Measurements from ENCODE around the gene LYSMD2. TPM values are rescaled to one million over a fixed set of nuclear protein-coding genes. Genes with fewer than 3 reads are reported as not detected.
A peak's percentile ranks its signal among the peaks of the same experiment; 100 is the strongest.

Gene LYSMD2
- polyA plus RNA-seq, 1 donor from 2014 or later = 8.3 TPM

DNA sequence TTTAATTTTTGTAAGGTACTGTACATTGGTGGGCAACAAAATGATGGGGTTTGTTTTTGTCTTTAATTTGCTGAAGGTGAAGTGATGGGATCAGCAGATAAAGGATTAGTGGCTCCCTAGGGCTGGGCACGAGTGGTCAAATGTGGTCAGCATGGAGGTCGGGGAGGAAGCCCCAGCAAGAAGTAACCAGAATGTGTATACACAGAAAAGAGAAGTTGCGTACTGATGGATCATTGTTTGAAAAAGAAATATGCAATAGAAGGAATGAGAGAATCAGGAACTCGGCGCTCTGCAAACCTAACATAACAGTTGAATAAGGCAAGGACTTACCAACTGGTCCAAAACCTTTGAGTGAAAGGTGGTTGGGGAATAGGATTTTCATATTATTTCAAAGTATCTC is 15.4 kb upstream of the LYSMD2 start:
- TF ChIP-seq EZH2 (IDR thresholded peaks at IDR 0.05; ENCODE audit: borderline replicate concordance, insufficient read depth, low read length, poor library complexity, severe bottlenecking) (no peak), REST (IDR thresholded peaks at IDR 0.05; ENCODE audit: borderline replicate concordance) (no peak), RAD21 (conservative IDR thresholded peaks at IDR 0.05) (no peak), SMC3 (conservative IDR thresholded peaks at IDR 0.05; ENCODE audit: poor library complexity) (no peak), TAF1 (IDR thresholded peaks at IDR 0.05; ENCODE audit: low read depth) (no peak), POLR2AphosphoS5 (IDR thresholded peaks at IDR 0.05) (no peak), MXI1 (conservative IDR thresholded peaks at IDR 0.05; ENCODE audit: poor library complexity, severe bottlenecking) (no peak), EP300 (conservative IDR thresholded peaks at IDR 0.05; ENCODE audit: poor library complexity, severe bottlenecking) (no peak)
- TF ChIP-seq, protein P1, sequence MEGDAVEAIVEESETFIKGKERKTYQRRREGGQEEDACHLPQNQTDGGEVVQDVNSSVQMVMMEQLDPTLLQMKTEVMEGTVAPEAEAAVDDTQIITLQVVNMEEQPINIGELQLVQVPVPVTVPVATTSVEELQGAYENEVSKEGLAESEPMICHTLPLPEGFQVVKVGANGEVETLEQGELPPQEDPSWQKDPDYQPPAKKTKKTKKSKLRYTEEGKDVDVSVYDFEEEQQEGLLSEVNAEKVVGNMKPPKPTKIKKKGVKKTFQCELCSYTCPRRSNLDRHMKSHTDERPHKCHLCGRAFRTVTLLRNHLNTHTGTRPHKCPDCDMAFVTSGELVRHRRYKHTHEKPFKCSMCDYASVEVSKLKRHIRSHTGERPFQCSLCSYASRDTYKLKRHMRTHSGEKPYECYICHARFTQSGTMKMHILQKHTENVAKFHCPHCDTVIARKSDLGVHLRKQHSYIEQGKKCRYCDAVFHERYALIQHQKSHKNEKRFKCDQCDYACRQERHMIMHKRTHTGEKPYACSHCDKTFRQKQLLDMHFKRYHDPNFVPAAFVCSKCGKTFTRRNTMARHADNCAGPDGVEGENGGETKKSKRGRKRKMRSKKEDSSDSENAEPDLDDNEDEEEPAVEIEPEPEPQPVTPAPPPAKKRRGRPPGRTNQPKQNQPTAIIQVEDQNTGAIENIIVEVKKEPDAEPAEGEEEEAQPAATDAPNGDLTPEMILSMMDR (IDR thresholded peaks at IDR 0.05; ENCODE audit: poor library complexity, severe bottlenecking) = no peak
- Histone ChIP-seq H2AFZ (ENCODE audit: low read depth, low read length) (no peak overlapping the region), H3K4me2 (ENCODE audit: low read length) (peak overlapping the region; percentile 99), H3K9ac (ENCODE audit: low read length) (peak overlapping the region; percentile 80), H3K4me3 (ENCODE audit: low read length) (peak overlapping the region; percentile 86), H3K9me2 (ENCODE audit: insufficient read depth, low read length) (no peaks in the 10 kb centered on the region), H3K27ac (ENCODE audit: low read length) (peak overlapping the region; percentile 64), H4K20me1 (ENCODE audit: insufficient read depth) (no peaks in the 10 kb centered on the region), H3F3A (ENCODE audit: insufficient read depth, low read length, poor library complexity, severe bottlenecking) (no peaks in the 10 kb centered on the region), H3K9me3 (ENCODE audit: low read length) (no peaks in the 10 kb centered on the region), H3K36me3 (ENCODE audit: insufficient read depth, low read length) (no peaks in the 10 kb centered on the region), H3K27me3 (ENCODE audit: insufficient read depth, low read depth, low read length) (peaks cover 31% of the 10 kb centered on the region), H3K79me2 (replicated peaks; ENCODE audit: insufficient read depth, low read length) (peaks cover 31% of the 10 kb centered on the region)

DNA sequence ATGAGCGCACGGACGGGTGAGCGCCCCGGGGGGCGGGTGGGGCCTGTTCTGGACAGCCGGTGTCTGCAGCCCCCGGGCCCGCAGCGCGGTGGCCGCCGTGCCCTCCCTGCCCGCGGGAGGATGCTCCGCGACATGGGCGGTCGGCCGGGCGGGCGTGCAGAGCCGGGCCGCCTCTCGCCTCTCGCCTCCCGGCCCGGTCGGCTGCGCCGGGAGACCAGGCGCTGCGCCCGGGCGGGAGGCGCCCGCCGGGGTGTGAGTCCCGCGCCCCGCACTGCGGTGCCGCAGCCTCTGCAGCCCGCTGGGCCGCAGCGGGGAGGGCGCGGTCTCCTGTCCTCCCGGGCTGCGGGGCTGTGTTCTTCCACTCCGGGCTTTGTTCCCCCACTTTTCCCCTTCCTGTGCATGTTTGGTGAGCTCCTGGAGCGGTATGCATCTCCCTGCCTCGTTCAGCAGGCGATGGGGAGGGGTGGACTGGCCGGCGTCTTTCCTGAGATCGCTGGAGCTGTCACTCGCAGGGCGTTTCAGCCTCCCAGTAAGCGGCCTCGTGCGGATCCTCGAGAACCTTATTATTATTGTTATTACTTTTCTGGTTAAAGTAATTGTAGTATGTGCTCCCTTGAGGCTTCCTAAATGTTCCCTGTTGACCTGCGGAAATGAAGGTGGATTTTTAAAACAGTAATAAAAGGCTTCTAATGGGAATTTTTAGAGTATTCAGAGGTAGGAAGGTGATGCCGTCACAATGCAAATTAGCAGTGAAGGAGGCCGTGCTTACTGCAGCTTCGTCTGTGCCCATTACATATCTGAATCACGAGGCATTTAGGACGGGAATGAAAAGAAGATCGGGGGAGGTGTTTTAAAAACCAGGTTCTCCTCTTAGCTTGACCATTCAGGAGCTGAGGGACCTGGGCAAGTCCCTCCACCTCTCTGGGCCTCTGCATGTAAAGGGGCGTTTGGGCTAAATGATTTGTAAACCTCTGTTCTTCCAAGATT is 14.5 kb upstream of the LYSMD2 start:
- H3K4me3 ChIP-seq (ENCODE audit: low read length) = peak overlapping the region; percentile 86
- peak overlapping the region; percentile 64 for H3K27ac ChIP-seq (ENCODE audit: low read length)
- no peaks in the 10 kb centered on the region for H3K9me3 ChIP-seq (ENCODE audit: low read length)
- H3K4me2 ChIP-seq (ENCODE audit: low read length) = peak overlapping the region; percentile 99
- H3K36me3 ChIP-seq (ENCODE audit: insufficient read depth, low read length) = no peaks in the 10 kb centered on the region
- H3K79me2 ChIP-seq (replicated peaks; ENCODE audit: insufficient read depth, low read length) = peaks cover 31% of the 10 kb centered on the region
- H3K9me2 ChIP-seq (ENCODE audit: insufficient read depth, low read length) = no peaks in the 10 kb centered on the region
- H4K20me1 ChIP-seq (ENCODE audit: insufficient read depth) = no peaks in the 10 kb centered on the region
- peak overlapping the region; percentile 80 for H3K9ac ChIP-seq (ENCODE audit: low read length)
- H2AFZ ChIP-seq (ENCODE audit: low read depth, low read length) = peak overlapping the region; percentile 28
- H3F3A ChIP-seq (ENCODE audit: insufficient read depth, low read length, poor library complexity, severe bottlenecking) = no peaks in the 10 kb centered on the region
- H3K27me3 ChIP-seq (ENCODE audit: insufficient read depth, low read depth, low read length) = peaks cover 31% of the 10 kb centered on the region
- TF ChIP-seq RAD21 (conservative IDR thresholded peaks at IDR 0.05) = no peak
- TF ChIP-seq TAF1 (IDR thresholded peaks at IDR 0.05; ENCODE audit: low read depth) = peak; percentile 33
- TF ChIP-seq EP300 (conservative IDR thresholded peaks at IDR 0.05; ENCODE audit: poor library complexity, severe bottlenecking) = no peak
- TF ChIP-seq MXI1 (conservative IDR thresholded peaks at IDR 0.05; ENCODE audit: poor library complexity, severe bottlenecking) = peak; percentile 34
- TF ChIP-seq, protein P1 (IDR thresholded peaks at IDR 0.05; ENCODE audit: poor library complexity, severe bottlenecking) = no peak
- no peak for TF ChIP-seq SMC3 (conservative IDR thresholded peaks at IDR 0.05; ENCODE audit: poor library complexity)
